A673 (cell line): ENCODE measurements around the gene NUDT3.

Source experiments
- EZH2 ChIP-seq: fragments of 200-600 bp; sonication (generic); IDR thresholded peaks from 2 replicates; pipeline ENCODE4 v1.6.1; 2017; ENCODE audit warnings: borderline replicate concordance, low read depth, mild to moderate bottlenecking, mixed read lengths, antibody characterized with exemption, low read length; ENCODE audit not compliant: poor library complexity, severe bottlenecking
- TF ChIP-seq, protein P1 (sequence below): fragments of 300-800, 200-600 bp; sonication (generic); conservative IDR thresholded peaks from 2 replicates; pipeline ENCODE4 v1.5.1; 2017; ENCODE audit warnings: low read depth, mild to moderate bottlenecking, antibody characterized with exemption, low read length, moderate library complexity, mixed read lengths

DNA sequence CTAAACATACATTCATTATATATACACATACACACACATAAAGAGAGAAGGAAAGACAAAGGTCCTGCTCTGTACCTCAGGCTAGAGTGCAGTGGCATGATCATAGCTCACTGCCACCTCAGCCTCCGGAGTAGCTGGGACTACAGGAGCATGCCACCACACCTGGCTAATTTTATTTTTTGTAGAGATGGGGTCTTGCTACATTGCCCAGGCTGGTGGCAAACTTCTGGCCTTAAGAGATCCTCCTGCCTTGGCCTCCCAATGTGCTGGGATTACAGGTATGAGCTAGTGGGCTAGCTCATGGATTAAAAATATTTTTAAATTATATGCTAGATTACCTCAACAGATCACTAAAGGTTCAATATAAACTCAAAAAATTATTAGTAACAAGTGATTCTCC, 30.3 kb downstream of the NUDT3 start:
- TF ChIP-seq, protein P1, sequence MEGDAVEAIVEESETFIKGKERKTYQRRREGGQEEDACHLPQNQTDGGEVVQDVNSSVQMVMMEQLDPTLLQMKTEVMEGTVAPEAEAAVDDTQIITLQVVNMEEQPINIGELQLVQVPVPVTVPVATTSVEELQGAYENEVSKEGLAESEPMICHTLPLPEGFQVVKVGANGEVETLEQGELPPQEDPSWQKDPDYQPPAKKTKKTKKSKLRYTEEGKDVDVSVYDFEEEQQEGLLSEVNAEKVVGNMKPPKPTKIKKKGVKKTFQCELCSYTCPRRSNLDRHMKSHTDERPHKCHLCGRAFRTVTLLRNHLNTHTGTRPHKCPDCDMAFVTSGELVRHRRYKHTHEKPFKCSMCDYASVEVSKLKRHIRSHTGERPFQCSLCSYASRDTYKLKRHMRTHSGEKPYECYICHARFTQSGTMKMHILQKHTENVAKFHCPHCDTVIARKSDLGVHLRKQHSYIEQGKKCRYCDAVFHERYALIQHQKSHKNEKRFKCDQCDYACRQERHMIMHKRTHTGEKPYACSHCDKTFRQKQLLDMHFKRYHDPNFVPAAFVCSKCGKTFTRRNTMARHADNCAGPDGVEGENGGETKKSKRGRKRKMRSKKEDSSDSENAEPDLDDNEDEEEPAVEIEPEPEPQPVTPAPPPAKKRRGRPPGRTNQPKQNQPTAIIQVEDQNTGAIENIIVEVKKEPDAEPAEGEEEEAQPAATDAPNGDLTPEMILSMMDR: no peak
- TF ChIP-seq EZH2: no peak
